AG09319 (cell line): ENCODE results near the gene PDS5A.

Experiments used
- DNase-seq: peaks from one replicate; pipeline ENCODE4 v3.0.0-alpha.2; 2010; ENCODE audit warnings: low read depth; ENCODE audit errors: extremely low read depth
- TF ChIP-seq, protein P1 (sequence below): IDR thresholded peaks from 2 replicates; pipeline ENCODE4 v1.5.1; 2011; ENCODE audit warnings: low read depth, mild to moderate bottlenecking, inconsistent platforms, low read length, moderate library complexity

The PDS5A gene

DNA sequence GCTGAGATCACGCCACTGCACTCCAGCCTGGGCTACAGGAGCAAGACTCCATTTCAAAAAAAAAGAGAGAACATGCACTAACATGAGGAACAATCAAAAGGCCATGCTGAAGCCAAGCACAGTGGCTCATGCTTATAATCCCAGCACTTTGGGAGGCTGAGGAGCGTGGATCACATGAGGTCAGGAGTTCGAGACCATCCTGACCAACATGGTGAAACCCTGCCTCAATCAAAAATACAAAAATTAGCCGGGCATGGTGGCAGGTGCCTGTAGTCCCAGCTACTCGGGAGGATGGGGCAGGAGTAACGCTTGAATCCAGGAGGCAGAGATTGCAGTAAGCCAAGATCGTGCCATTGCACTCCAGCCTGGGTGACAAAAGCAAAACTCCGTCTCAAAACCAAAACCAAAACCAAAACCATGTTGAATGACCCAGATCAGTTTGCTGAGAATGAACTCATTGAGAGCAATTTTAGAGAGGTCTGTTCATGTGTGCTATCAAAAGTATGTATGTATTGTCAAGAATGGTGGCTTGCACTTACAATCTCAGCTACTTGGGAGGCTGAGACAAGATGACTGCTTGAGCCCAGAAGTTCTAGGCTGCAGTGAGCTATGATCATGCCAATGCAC lies 44.8 kb downstream of the PDS5A start:
- TF ChIP-seq, protein P1, sequence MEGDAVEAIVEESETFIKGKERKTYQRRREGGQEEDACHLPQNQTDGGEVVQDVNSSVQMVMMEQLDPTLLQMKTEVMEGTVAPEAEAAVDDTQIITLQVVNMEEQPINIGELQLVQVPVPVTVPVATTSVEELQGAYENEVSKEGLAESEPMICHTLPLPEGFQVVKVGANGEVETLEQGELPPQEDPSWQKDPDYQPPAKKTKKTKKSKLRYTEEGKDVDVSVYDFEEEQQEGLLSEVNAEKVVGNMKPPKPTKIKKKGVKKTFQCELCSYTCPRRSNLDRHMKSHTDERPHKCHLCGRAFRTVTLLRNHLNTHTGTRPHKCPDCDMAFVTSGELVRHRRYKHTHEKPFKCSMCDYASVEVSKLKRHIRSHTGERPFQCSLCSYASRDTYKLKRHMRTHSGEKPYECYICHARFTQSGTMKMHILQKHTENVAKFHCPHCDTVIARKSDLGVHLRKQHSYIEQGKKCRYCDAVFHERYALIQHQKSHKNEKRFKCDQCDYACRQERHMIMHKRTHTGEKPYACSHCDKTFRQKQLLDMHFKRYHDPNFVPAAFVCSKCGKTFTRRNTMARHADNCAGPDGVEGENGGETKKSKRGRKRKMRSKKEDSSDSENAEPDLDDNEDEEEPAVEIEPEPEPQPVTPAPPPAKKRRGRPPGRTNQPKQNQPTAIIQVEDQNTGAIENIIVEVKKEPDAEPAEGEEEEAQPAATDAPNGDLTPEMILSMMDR, result no peak
- DNase-seq, result no peak

DNA sequence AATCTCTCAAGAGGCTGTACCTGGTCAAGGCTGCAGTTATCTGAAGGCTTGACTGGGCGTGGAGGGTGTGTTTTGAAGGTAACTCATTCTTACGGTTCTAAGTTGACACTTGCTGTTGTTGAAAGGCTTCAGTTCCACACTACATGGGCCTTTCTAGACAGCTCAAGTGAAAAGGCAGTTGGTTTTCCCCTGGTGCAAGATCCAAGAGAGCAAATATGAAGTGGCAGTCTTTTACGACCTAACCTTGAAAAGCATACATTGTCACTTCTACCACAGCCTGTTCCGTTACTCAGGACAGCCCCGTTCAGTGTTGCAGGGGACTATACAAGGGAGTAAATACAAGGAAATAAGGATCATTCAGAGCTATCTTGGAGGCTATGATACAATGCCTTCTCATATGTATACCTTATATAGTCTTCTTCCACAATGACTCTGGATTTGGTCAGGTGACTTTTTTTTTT lies 46.2 kb downstream of the PDS5A start:
- DNase-seq, result no peak
- TF ChIP-seq, protein P1, result no peak

DNA sequence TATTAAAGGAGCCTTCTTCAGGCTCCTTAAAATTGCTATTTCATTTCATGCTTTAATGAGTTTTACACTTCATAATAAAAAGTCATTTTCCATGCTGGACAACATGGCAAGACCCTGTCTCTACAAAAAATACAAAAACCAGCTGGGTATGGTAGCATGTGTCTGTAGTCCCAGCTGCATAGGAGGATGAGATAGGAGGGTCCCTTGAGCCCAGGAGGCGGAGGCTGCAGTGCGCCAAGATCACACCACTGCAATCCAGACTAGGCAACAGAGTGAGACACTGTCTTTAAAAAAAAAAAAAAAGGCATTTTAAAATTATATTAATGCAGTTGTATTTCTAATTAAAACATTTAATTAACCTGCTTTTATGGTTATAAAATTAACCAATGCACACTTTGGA lies 49.2 kb downstream of the PDS5A start:
- TF ChIP-seq, protein P1, result no peak
- no peak for DNase-seq

DNA sequence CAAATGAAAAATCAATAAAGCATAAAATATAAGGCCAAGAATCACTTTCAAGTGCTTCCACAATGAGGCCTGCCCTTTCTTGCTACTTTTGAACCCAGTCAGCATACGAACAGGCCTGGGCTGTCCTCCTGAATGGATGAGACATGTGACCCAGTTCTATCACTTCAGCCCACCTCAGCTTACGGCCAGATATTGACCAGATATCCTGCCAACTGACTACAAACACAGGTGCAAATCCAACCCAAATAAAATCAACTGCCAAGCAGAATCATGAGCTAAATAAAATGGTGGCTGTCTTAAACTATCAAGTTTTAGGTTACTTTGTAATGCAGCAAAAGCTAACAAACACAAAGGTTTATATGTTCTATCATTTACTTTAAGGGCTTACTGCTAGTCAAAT lies 53.7 kb downstream of the PDS5A start:
- TF ChIP-seq, protein P1, result no peak
- no peak for DNase-seq

DNA sequence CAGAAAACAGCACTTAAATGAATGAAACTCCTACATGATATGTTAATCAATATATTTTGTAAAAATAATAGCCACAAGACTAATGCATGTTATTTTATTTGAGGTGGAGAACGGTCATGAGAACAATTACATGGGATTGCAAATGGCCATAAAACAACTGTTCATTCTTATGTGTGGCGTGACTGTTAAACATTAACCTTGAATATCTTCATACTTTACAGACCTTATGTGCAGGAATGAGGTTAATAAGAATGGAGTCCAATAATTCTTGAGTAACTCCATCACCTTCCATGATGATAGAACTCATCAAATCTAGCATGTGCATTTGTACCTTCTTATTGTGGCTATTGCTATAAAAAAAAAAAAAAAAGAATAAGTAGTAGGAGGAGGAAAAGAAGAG lies 55.3 kb downstream of the PDS5A start:
- no peak for DNase-seq
- TF ChIP-seq, protein P1, result no peak

DNA sequence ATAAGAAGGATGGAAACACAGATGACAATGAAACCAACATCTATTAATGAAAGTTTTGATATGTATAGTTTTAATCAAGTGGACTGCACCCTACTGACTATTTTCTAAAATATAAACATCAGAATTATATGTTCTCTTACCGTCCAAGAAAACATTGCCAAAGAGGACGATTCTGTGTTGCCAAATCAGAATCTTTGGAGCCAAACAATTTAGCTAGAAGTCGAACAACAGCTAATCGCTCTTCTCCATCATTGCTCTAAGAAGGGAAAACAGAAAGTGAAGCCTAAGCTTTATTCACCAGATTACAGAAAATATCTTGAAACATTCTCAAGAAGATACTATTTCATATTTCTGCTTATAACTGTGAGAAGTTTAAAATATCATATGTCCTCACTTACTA lies 64.2 kb downstream of the PDS5A start:
- DNase-seq, result no peak
- TF ChIP-seq, protein P1, result no peak

DNA sequence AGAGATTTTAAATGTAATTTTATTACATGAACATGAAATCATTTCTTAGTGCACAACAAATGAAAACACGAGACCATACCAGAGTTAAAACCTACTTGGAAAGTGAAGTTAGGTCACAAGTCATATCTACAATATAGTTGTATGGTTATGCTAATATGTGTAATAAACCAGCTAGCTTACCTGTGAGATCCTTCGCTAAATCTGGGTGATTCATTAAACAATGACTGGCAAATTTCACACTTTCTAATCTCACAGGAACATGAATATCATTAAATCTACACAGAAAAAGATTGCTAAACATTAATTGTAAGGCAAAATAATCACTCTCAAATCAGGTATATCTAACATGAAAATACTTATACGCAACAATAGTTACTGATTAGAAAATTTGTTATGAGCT lies 67.6 kb downstream of the PDS5A start:
- TF ChIP-seq, protein P1, result no peak
- no peak for DNase-seq
